DND-41 (cell line): ENCODE results near the gene IGSF8.

ENCODE experiments used
- ATAC-seq: fragments of 200-7000 bp; cut with Tn5 transposase; 3 replicates; pipeline ENCODE4 v1.9.1; 2021; ENCODE audit warnings: low read depth; ENCODE audit not compliant: insufficient read depth
- DNase-seq: peaks from one replicate; pipeline ENCODE4 v3.0.0-alpha.2; 2020
- H2AFZ ChIP-seq: 2 replicates; pipeline ENCODE4 v1.6.0; 2012; ENCODE audit warnings: low read depth, low read length
- H3K27ac ChIP-seq: 2 replicates; pipeline ENCODE4 v1.5.1; 2012; ENCODE audit warnings: low read length, inconsistent platforms
- H3K27me3 ChIP-seq: fragments of 200-600 bp; sonication (generic); 2 replicates; pipeline ENCODE4 v1.6.0; 2012; ENCODE audit warnings: low read length, mild to moderate bottlenecking, inconsistent platforms; ENCODE audit not compliant: insufficient read depth, poor library complexity
- H3K36me3 ChIP-seq: 2 replicates; pipeline ENCODE4 v1.5.1; 2012; ENCODE audit warnings: low read length, inconsistent platforms; ENCODE audit not compliant: insufficient read depth
- H3K4me1 ChIP-seq: 2 replicates; pipeline ENCODE4 v1.5.1; 2012; ENCODE audit warnings: mild to moderate bottlenecking, low read length; ENCODE audit not compliant: insufficient read depth
- H3K4me2 ChIP-seq: 2 replicates; pipeline ENCODE4 v1.6.0; 2012; ENCODE audit warnings: mild to moderate bottlenecking, moderate library complexity, low read length, inconsistent platforms; ENCODE audit not compliant: insufficient read depth
- H3K4me3 ChIP-seq, 2 experiments: fragments of 200-600 bp in 1 of 2; shearing (Covaris generic) in 1 of 2; 2 replicates each; pipeline ENCODE4 v1.5.1; 2012 to 2016; ENCODE audit warnings: inconsistent platforms in 2 of 2, low read length in 2 of 2, mild to moderate bottlenecking in 2 of 2, low read depth in 1 of 2, moderate library complexity in 1 of 2
- H3K79me2 ChIP-seq: 2 replicates; pipeline ENCODE4 v1.6.0; 2012; ENCODE audit warnings: low read length, inconsistent platforms; ENCODE audit not compliant: insufficient read depth
- H3K9ac ChIP-seq: 2 replicates; pipeline ENCODE4 v1.6.0; 2012; ENCODE audit warnings: low read depth, mild to moderate bottlenecking, inconsistent platforms, low read length, moderate library complexity
- H3K9me3 ChIP-seq: 2 replicates; pipeline ENCODE4 v1.5.1; 2012; ENCODE audit warnings: low read length, moderate library complexity, mild to moderate bottlenecking, inconsistent platforms; ENCODE audit not compliant: insufficient read depth, severe bottlenecking
- H4K20me1 ChIP-seq: 2 replicates; pipeline ENCODE4 v1.6.0; 2012; ENCODE audit warnings: low read length; ENCODE audit not compliant: insufficient read depth
- CTCF ChIP-seq: IDR thresholded peaks from 2 replicates; pipeline ENCODE4 v1.5.1; 2012; ENCODE audit warnings: borderline replicate concordance, low read length, moderate library complexity, mild to moderate bottlenecking; ENCODE audit not compliant: poor library complexity, severe bottlenecking; ENCODE audit errors: extremely low read depth
- EZH2 ChIP-seq: IDR thresholded peaks from 3 replicates; pipeline ENCODE4 v1.6.1; 2012; ENCODE audit warnings: borderline replicate concordance, low read depth, mild to moderate bottlenecking, moderate library complexity, low read length, inconsistent platforms; ENCODE audit not compliant: severe bottlenecking

IGSF8 gene

GRCh38 chr1:160046494-160047110 lies 51.8 kb downstream of the IGSF8 start:
- no peak overlapping the region for H2AFZ ChIP-seq
- H4K20me1 ChIP-seq: no peaks in the 10 kb centered on the region
- DNase-seq (peak; percentile 11), ATAC-seq (peak; percentile 62)
- H3K4me3 ChIP-seq: no peak overlapping the region
- no peaks in the 10 kb centered on the region for H3K36me3 ChIP-seq
- H3K4me2 ChIP-seq: peak overlapping the region; percentile 21
- H3K27ac ChIP-seq: no peak overlapping the region
- peaks cover 6% of the 10 kb centered on the region for H3K4me1 ChIP-seq
- no peaks in the 10 kb centered on the region for H3K9me3 ChIP-seq
- H3K9ac ChIP-seq: no peak overlapping the region
- H3K79me2 ChIP-seq: no peaks in the 10 kb centered on the region
- no peak for TF ChIP-seq EZH2
- peak; percentile 61 for TF ChIP-seq CTCF
- no peaks in the 10 kb centered on the region for H3K27me3 ChIP-seq

- H3K4me3 ChIP-seq: no peak overlapping the region
- H3K9ac ChIP-seq: no peak overlapping the region
- TF ChIP-seq EZH2 (no peak), CTCF (no peak)
- H3K27ac ChIP-seq: no peak overlapping the region
- H3K27me3 ChIP-seq: no peaks in the 10 kb centered on the region
- no peaks in the 10 kb centered on the region for H4K20me1 ChIP-seq
- ATAC-seq (no peak), DNase-seq (no peak)
- H3K4me2 ChIP-seq: no peak overlapping the region
- no peaks in the 10 kb centered on the region for H3K9me3 ChIP-seq
- H2AFZ ChIP-seq: no peak overlapping the region
- H3K4me1 ChIP-seq: peaks cover 6% of the 10 kb centered on the region
- no peaks in the 10 kb centered on the region for H3K36me3 ChIP-seq
- H3K79me2 ChIP-seq: no peaks in the 10 kb centered on the region
Measured at GRCh38 chr1:160045653-160046052, 52.8 kb downstream of the IGSF8 start.

- DNase-seq (no peak), ATAC-seq (no peak)
- Histone ChIP-seq H3K4me2 (no peak overlapping the region), H3K79me2 (no peaks in the 10 kb centered on the region), H3K27ac (no peak overlapping the region), H3K9ac (no peak overlapping the region), H3K36me3 (no peaks in the 10 kb centered on the region), H4K20me1 (no peaks in the 10 kb centered on the region), H3K9me3 (no peaks in the 10 kb centered on the region), H2AFZ (no peak overlapping the region), H3K4me3 (no peak overlapping the region), H3K4me1 (peaks cover 6% of the 10 kb centered on the region), H3K27me3 (no peaks in the 10 kb centered on the region)
- TF ChIP-seq EZH2 (no peak), CTCF (no peak)
Measured at GRCh38 chr1:160043543-160043942, 54.9 kb downstream of the IGSF8 start.
